GM12878 (cell line): ENCODE measurements around the gene GPC2. TPM values are rescaled to one million over a fixed set of nuclear protein-coding genes. Genes with fewer than 3 reads are reported as not detected.

Experiments used
- BHLHE40 ChIP-seq, 2 experiments: fragments of 450-650 bp in 1 of 2; IDR thresholded peaks; 2 replicates each; pipeline ENCODE4 v1.6.1; 2011 to 2017; ENCODE audit warnings: low read depth in 2 of 2, borderline replicate concordance in 1 of 2, improper control_type of control experiment in 1 of 2, low read length in 1 of 2, mild to moderate bottlenecking in 1 of 2
- EZH2 ChIP-seq: IDR thresholded peaks from 2 replicates; pipeline ENCODE4 v1.6.1; 2012; ENCODE audit warnings: low read depth, mild to moderate bottlenecking, control low read depth, inconsistent platforms, low read length, borderline replicate concordance; ENCODE audit not compliant: control insufficient read depth
- FOXM1 ChIP-seq: IDR thresholded peaks from 2 replicates; pipeline ENCODE4 v1.6.1; 2012; ENCODE audit warnings: low read depth, mild to moderate bottlenecking, inconsistent platforms, low read length, moderate library complexity
- MYB ChIP-seq: fragments of 150-350 bp; IDR thresholded peaks from 2 replicates; pipeline ENCODE4 v1.6.1; 2014; ENCODE audit warnings: mild to moderate bottlenecking, low read depth, low read length, borderline replicate concordance
- NFYB ChIP-seq: IDR thresholded peaks from 2 replicates; pipeline ENCODE4 v1.6.1; 2011; ENCODE audit warnings: low read depth, mild to moderate bottlenecking, low read length, improper control_type of control experiment, moderate library complexity; ENCODE audit not compliant: insufficient read depth
- NR2C1 ChIP-seq: fragments of 450-650 bp; IDR thresholded peaks from 2 replicates; pipeline ENCODE4 v1.6.1; 2017; ENCODE audit warnings: antibody characterized with exemption, mild to moderate bottlenecking, moderate library complexity
- NR2C2 ChIP-seq: IDR thresholded peaks from 2 replicates; pipeline ENCODE4 v1.6.1; 2011; ENCODE audit warnings: borderline replicate concordance, low read depth; ENCODE audit not compliant: control insufficient read depth, insufficient read length
- TCF3 ChIP-seq: IDR thresholded peaks from 2 replicates; pipeline ENCODE4 v1.6.1; 2012; ENCODE audit warnings: low read depth, mild to moderate bottlenecking, low read length, borderline replicate concordance; ENCODE audit not compliant: insufficient read depth
- WRNIP1 ChIP-seq: IDR thresholded peaks from 2 replicates; pipeline ENCODE4 v1.6.1; 2011; ENCODE audit warnings: low read depth, low read length, improper control_type of control experiment, borderline replicate concordance
- polyA plus RNA-seq, 11 experiments: library from polyadenylated mRNA; depleted of rRNA in 4 of 11; unstranded in 6 of 11; stranded (reverse) in 5 of 11; fragments of >200 nt; fragmentation: Nextera tagmentation in 4 of 11; fragmentation: Illumina TruSeq in 1 of 11; extraction: Ambion mirVana in 4 of 11; extraction: Trizol in 1 of 11; gene quantifications; 1 replicate in 1 of 11; 2 replicates in 10 of 11; pipeline versions ENCODE4 v1.2.1 to v1.2.3, GENCODE V29; 2011 to 2016; ENCODE audit warnings: inconsistent platforms in 2 of 11, missing spikeins in 2 of 11, low read depth in 1 of 11
- total RNA-seq, 4 experiments: library from RNA; depleted of rRNA in 3 of 4; stranded (reverse); fragments of >200 nt in 3 of 4; fragmentation: Illumina TruSeq in 1 of 4; extraction: Trizol in 1 of 4; gene quantifications; 2 replicates each; pipeline versions ENCODE4 v1.2.1 to v1.2.3, GENCODE V29; 2013 to 2021
- TF ChIP-seq, protein P1 (sequence below): fragments of 450-650 bp; IDR thresholded peaks from 2 replicates; pipeline ENCODE4 v1.6.1; 2016; ENCODE audit warnings: mild to moderate bottlenecking
- TF ChIP-seq, protein P2 (sequence below), 3 experiments: IDR thresholded peaks in 2 of 3; conservative IDR thresholded peaks in 1 of 3; 2 replicates each; pipeline ENCODE4 v1.5.1; 2011; ENCODE audit warnings: low read depth in 3 of 3, low read length in 3 of 3, mild to moderate bottlenecking in 3 of 3, control low read depth in 2 of 3, moderate library complexity in 2 of 3, inconsistent platforms in 1 of 3, mixed read lengths in 1 of 3; ENCODE audit not compliant: control insufficient read depth in 2 of 3, insufficient read depth in 1 of 3; ENCODE audit errors: extremely low read depth in 1 of 3
- TF ChIP-seq, protein P3 (sequence below): fragments of 450-650 bp; IDR thresholded peaks from 2 replicates; pipeline ENCODE4 v1.6.1; 2017; ENCODE audit warnings: antibody characterized with exemption, mild to moderate bottlenecking, moderate library complexity
- TF ChIP-seq, protein P4 (sequence below): IDR thresholded peaks from 2 replicates; pipeline ENCODE4 v1.6.1; 2011; ENCODE audit warnings: borderline replicate concordance, low read depth, mild to moderate bottlenecking, moderate library complexity, mixed read lengths, low read length; ENCODE audit not compliant: insufficient read depth; ENCODE audit errors: extremely low read length
- TF ChIP-seq, protein P5 (sequence below): fragments of 450-650 bp; formaldehyde crosslinking; IDR thresholded peaks from 2 replicates; pipeline ENCODE4 v1.4.0; 2020; ENCODE audit warnings: mild to moderate bottlenecking, moderate library complexity
- TF ChIP-seq, protein P6 (sequence below): IDR thresholded peaks from 2 replicates; pipeline ENCODE4 v1.6.1; 2012; ENCODE audit warnings: low read depth, low read length, improper control_type of control experiment

Gene GPC2
- total and polyA plus RNA-seq, 10 of the 15 experiments (the other 5 are each of a cell fraction or from before 2014, with no cell fraction given): 0.19 to 6.3 (median 0.77) TPM

DNA sequence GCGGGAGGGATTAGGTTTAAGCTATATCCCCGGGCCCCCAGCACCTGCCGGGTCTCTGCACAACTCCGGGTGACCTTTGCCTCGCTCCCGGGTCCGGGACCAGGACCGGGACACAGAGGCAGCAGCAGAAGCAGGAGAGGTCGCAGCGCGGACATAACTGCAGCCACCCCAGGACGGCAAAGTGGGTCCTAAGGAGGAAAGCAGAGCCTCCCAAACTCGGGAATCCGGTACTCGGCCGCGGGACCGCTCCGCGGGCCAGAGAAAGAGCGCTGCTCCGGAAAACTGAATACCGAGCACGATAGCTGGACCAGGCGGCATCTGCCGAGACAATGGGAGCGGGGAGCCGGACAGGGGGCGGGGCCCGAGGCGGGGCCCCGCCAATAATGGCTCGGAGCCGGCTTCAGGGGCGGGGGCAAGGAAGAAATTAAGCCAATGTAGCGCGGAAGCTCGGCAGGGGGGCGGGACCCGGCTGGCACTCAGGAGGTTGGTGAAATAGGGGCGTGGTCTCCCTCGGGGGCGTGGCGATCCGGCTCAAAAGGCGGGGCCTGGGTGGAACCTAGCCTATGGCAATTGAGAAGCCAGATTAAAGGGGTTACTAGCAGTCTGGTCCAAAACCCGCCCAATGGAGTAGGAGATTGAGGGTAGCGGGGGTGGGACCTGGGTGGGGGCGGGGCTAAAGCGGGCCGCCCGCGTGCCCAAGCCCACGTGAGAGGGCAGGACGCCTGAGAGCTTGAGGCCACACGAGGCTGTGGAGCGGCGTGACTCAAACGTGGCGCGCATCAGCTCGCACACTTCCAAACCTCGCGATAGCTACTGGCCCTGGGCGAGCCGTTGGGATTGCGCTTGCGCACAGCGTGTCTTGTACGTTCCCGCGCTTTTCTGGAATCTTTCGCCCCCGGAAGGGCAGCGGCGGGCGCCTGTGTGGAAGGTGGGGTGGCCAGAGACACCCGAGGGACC is at the start of gene GPC2, which contains the start of gene STAG3 (continued):
- TF ChIP-seq TCF3: no peak
- TF ChIP-seq BHLHE40 (IDR thresholded peaks at IDR 0.05; ENCODE audit: borderline replicate concordance in 1 of 2, low read depth in 2 of 2, low read length in 1 of 2): peak in 1 of 2 experiments; percentile 60; a peak in 2 of 4 replicates
- TF ChIP-seq EZH2: no peak
- TF ChIP-seq, protein P1, sequence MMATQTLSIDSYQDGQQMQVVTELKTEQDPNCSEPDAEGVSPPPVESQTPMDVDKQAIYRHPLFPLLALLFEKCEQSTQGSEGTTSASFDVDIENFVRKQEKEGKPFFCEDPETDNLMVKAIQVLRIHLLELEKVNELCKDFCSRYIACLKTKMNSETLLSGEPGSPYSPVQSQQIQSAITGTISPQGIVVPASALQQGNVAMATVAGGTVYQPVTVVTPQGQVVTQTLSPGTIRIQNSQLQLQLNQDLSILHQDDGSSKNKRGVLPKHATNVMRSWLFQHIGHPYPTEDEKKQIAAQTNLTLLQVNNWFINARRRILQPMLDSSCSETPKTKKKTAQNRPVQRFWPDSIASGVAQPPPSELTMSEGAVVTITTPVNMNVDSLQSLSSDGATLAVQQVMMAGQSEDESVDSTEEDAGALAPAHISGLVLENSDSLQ: peak; percentile 80
- TF ChIP-seq, protein P2, sequence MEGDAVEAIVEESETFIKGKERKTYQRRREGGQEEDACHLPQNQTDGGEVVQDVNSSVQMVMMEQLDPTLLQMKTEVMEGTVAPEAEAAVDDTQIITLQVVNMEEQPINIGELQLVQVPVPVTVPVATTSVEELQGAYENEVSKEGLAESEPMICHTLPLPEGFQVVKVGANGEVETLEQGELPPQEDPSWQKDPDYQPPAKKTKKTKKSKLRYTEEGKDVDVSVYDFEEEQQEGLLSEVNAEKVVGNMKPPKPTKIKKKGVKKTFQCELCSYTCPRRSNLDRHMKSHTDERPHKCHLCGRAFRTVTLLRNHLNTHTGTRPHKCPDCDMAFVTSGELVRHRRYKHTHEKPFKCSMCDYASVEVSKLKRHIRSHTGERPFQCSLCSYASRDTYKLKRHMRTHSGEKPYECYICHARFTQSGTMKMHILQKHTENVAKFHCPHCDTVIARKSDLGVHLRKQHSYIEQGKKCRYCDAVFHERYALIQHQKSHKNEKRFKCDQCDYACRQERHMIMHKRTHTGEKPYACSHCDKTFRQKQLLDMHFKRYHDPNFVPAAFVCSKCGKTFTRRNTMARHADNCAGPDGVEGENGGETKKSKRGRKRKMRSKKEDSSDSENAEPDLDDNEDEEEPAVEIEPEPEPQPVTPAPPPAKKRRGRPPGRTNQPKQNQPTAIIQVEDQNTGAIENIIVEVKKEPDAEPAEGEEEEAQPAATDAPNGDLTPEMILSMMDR (IDR thresholded peaks at IDR 0.05 in 2 of 3, conservative IDR thresholded peaks at IDR 0.05 in 1 of 3; ENCODE audit: control insufficient read depth in 2 of 3, extremely low read depth in 1 of 3, insufficient read depth in 1 of 3, low read depth in 3 of 3, low read length in 3 of 3): no peak
- no peak for TF ChIP-seq WRNIP1
- TF ChIP-seq NFYB: peak; percentile 83; the same call in 1 of the 2 replicates
- TF ChIP-seq NR2C2: no peak
- no peak for TF ChIP-seq NR2C1
- TF ChIP-seq, protein P3, sequence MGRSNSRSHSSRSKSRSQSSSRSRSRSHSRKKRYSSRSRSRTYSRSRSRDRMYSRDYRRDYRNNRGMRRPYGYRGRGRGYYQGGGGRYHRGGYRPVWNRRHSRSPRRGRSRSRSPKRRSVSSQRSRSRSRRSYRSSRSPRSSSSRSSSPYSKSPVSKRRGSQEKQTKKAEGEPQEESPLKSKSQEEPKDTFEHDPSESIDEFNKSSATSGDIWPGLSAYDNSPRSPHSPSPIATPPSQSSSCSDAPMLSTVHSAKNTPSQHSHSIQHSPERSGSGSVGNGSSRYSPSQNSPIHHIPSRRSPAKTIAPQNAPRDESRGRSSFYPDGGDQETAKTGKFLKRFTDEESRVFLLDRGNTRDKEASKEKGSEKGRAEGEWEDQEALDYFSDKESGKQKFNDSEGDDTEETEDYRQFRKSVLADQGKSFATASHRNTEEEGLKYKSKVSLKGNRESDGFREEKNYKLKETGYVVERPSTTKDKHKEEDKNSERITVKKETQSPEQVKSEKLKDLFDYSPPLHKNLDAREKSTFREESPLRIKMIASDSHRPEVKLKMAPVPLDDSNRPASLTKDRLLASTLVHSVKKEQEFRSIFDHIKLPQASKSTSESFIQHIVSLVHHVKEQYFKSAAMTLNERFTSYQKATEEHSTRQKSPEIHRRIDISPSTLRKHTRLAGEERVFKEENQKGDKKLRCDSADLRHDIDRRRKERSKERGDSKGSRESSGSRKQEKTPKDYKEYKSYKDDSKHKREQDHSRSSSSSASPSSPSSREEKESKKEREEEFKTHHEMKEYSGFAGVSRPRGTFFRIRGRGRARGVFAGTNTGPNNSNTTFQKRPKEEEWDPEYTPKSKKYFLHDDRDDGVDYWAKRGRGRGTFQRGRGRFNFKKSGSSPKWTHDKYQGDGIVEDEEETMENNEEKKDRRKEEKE: no peak
- TF ChIP-seq, protein P4, sequence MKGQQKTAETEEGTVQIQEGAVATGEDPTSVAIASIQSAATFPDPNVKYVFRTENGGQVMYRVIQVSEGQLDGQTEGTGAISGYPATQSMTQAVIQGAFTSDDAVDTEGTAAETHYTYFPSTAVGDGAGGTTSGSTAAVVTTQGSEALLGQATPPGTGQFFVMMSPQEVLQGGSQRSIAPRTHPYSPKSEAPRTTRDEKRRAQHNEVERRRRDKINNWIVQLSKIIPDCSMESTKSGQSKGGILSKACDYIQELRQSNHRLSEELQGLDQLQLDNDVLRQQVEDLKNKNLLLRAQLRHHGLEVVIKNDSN: peak; percentile 80
- TF ChIP-seq, protein P5, sequence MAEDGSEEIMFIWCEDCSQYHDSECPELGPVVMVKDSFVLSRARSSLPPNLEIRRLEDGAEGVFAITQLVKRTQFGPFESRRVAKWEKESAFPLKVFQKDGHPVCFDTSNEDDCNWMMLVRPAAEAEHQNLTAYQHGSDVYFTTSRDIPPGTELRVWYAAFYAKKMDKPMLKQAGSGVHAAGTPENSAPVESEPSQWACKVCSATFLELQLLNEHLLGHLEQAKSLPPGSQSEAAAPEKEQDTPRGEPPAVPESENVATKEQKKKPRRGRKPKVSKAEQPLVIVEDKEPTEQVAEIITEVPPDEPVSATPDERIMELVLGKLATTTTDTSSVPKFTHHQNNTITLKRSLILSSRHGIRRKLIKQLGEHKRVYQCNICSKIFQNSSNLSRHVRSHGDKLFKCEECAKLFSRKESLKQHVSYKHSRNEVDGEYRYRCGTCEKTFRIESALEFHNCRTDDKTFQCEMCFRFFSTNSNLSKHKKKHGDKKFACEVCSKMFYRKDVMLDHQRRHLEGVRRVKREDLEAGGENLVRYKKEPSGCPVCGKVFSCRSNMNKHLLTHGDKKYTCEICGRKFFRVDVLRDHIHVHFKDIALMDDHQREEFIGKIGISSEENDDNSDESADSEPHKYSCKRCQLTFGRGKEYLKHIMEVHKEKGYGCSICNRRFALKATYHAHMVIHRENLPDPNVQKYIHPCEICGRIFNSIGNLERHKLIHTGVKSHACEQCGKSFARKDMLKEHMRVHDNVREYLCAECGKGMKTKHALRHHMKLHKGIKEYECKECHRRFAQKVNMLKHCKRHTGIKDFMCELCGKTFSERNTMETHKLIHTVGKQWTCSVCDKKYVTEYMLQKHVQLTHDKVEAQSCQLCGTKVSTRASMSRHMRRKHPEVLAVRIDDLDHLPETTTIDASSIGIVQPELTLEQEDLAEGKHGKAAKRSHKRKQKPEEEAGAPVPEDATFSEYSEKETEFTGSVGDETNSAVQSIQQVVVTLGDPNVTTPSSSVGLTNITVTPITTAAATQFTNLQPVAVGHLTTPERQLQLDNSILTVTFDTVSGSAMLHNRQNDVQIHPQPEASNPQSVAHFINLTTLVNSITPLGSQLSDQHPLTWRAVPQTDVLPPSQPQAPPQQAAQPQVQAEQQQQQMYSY (CRISPR knock-in tag): no peak
- TF ChIP-seq MYB: no peak
- no peak for TF ChIP-seq FOXM1
- TF ChIP-seq, protein P6, sequence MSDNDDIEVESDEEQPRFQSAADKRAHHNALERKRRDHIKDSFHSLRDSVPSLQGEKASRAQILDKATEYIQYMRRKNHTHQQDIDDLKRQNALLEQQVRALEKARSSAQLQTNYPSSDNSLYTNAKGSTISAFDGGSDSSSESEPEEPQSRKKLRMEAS: peak; percentile 52; the same call in 1 of the 2 replicates
